Activated naive CD4-positive, alpha-beta T cell treated with Interleukin-2 at 50 U/mL for 16 hours (primary cell): ENCODE data around the gene HLA-G.

Experiments used
- DNase-seq: peaks from one replicate; pipeline ENCODE4 v3.0.0-alpha.2; 2020

The HLA-G gene

DNA sequence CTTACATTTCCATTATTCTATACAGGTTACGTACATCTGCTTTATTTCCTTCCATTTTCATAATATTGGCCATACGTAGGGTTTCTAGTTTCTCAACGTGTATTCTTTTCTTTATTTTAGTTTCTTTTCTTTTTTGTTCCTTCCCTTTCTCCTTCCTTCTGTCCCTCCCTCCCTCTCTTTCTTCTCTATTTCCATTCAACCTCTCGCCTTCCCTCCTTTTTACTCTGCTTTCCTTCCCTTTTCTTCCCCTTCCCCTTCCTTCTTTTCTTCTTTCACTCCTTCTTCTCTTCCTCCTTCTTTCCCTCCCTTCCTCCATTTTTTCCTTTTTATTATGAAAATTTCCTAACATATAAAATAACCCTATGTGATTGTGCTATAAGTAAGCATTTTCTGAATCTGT, 8.7 kb upstream of the HLA-G start:
- no peak for DNase-seq

DNA sequence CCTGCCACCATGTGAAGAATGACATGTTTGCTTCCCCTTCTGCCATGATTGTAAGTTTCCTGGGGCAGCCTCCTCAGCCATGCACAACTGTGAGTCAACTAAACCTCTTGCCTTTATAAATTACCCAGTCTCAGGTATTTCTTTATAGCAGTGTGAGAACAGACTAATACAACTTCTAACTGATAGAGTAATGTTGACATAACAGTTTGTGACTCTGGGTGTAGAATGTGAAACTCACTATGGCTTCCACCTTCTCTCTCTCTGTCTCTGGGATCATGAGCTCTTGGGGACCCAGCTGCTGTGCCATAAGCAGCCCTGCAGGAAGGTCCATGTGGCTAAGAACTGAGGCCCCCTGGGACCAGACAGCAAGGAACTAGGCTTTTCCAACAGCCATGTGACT, 3.5 kb upstream of the HLA-G start:
- DNase-seq: no peak

DNA sequence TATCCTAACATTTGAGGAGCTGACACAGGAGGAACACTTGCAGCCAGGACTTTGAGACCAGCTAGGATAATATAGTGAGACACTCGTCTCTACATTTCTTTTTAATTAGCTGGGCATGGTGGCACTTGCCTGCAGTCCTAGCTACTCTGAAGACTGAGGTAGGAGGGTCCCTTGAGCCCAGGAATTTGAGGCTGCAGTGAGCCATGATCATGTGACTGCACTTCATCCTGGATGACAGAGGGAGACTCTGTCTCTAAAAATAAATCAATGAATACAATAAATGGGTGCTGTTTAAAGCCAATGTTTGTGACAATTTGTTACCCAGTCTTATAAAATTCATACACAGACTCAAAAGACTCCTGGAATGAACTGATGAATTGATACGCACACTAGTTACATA, 1.8 kb upstream of the HLA-G start:
- DNase-seq: no peak

DNA sequence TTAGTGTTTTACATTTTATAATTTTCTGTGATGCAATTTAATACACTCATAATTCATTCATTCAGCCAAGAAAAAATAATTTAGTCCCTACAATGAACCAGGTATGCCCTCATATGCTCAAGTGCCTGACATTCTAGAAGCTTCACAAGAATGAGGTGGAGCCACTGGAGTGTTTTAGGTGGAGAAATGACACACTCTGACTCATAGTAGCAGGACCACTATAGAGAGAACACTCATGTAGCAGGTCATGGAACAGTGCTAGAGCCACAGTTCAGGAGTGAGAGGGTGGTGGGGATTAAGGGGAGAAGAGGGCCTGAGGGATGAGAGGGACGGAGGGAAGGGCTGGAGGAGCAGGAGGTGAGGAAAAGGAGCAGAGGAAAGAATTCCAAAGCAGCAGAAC, 1.4 kb upstream of the HLA-G start:
- no peak for DNase-seq

DNA sequence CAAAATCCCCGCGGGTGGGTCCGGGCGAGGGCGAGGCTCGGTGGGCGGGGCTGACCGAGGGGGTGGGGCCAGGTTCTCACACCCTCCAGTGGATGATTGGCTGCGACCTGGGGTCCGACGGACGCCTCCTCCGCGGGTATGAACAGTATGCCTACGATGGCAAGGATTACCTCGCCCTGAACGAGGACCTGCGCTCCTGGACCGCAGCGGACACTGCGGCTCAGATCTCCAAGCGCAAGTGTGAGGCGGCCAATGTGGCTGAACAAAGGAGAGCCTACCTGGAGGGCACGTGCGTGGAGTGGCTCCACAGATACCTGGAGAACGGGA, 809 bp downstream of the HLA-G start:
- peak; percentile 41 for DNase-seq

DNA sequence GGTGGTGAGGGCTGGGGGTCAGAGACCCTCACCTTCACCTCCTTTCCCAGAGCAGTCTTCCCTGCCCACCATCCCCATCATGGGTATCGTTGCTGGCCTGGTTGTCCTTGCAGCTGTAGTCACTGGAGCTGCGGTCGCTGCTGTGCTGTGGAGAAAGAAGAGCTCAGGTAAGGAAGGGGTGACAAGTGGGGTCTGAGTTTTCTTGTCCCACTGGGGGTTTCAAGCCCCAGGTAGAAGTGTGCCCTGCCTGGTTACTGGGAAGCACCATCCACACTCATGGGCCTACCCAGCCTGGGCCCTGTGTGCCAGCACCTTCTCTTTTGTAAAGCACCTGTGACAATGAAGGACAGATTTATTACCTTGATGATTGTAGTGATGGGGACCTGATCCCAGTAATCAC, 2.1 kb downstream of the HLA-G start:
- DNase-seq: no peak

DNA sequence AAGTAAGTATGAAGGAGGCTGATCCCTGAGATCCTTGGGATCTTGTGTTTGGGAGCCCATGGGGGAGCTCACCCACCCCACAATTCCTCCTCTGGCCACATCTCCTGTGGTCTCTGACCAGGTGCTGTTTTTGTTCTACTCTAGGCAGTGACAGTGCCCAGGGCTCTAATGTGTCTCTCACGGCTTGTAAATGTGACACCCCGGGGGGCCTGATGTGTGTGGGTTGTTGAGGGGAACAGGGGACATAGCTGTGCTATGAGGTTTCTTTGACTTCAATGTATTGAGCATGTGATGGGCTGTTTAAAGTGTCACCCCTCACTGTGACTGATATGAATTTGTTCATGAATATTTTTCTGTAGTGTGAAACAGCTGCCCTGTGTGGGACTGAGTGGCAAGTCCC, 2.8 kb downstream of the HLA-G start:
- DNase-seq: no peak

DNA sequence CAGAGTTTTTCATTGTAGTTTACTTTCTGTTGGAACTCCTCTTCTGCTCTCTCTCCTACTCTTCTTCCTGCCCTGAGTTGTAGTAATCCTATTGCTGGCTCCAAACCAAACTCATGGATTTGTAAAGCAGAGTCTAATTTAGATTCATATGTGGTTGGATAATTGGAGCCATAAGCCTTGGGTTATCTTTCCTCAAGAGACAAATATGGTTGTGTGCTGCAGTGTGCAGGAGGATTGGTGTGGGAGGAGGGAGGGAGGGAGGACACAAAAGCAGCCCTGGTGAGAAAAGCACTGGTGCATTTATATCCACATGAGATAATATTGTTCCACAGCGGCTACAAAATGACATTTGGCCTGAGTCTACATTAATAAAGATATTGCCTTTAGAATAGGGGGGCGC, 4.2 kb downstream of the HLA-G start:
- no peak for DNase-seq

DNA sequence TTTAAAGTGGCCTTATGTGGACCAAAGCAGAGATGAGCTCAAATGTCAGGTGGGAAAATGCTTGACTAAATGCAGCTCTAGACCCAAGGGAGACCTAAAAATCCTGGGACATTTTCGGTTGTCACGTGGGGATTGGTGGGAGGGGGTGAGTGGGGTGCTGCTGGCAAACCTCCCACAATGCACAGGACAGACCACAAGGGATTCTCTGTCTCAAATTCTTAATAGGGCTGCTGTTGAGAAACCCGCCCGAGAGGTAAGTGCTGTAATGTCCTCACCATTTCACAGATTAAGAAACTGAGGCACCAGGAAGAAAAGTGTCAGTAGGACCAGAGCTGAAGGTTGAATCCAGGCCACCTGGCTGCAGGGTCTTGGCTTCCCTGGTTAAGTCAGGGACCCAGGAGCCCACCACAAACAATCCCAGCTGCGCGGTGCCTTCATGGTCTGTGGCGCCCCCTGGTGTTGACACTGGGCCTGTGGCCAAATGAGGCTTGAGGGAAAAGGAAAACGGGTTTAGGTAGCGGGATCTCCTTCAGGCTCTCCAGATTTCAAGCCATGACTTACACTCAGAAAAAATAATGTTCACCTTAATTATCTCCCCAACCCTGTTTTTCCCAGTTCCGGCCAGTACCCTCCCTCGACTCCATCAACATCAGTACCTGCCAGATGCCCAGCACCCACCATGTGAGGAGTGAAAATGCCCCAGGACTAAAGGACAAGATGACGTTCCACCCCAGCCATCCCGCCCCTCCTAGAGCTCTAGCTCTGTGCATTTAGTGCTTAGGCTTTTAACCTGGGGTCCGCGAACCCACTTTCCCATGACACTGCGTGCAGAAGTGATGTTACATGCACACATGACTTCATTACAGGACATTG, 7.2 kb downstream of the HLA-G start:
- DNase-seq: peak; percentile 62

DNA sequence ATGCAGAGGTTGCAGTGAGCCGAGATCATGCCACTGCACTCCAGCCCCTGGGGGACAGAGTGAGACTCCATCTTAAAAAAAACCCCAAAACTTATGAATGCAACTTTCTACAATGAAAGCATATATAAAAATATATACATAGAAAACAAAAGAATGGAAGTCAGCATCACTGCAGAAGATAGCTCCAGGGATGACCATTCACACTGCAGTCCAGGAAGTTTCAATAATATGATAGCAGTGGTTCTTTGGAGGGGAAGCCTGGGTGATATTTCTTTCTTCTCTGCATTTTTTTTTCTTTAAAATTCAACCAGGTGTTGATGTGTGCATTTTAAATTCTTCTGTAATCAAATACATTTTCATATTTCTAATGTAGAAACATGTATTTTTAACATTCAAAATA, 12.3 kb downstream of the HLA-G start:
- no peak for DNase-seq

DNA sequence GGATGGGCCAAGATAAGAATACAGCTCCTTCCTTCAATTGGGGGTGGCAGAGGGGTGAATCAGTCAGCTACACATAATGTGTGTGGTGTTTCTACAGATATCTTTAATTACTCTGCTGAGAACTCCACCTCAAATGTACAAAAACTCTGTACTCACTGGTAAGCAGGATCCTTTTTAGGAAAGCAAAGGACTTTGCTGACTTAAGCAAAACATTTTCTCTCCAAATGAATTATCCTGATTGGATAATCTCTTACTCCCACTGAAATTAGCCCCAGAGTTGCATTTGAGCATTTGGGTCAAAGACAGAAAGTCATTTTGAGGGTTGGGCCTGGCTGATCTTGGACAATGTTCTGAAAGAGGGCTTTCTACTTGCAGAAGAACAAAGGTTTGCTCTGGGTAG, 13.4 kb downstream of the HLA-G start:
- DNase-seq: no peak

DNA sequence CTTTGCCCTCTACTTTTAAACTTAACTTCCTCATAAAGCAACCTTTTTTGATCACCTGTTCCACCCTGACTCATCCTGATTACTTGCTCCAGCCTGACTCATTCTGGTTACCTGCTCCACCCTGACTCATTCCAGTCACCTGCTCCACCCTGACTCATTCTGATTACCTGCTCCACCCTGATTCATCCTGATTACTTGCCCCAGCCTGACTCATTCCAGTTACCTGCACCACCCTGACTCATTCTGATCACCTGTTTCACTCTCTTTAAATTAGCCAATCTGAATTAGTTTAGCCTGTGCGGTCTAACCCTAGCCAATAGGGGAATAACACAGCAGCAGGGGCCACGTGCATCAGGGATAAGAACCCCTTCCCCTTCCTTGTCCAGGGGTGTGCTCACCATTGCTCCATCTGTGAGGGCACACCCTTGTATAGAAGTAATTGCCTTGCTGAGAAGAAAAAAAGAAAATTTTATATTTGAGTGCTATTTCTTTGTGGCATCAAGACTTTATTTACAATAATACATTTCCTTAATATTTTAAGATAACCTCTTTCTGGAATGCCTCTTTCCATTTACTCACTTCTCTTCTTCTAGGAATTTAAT, 17.9 kb downstream of the HLA-G start:
- peak; percentile 64 for DNase-seq

DNA sequence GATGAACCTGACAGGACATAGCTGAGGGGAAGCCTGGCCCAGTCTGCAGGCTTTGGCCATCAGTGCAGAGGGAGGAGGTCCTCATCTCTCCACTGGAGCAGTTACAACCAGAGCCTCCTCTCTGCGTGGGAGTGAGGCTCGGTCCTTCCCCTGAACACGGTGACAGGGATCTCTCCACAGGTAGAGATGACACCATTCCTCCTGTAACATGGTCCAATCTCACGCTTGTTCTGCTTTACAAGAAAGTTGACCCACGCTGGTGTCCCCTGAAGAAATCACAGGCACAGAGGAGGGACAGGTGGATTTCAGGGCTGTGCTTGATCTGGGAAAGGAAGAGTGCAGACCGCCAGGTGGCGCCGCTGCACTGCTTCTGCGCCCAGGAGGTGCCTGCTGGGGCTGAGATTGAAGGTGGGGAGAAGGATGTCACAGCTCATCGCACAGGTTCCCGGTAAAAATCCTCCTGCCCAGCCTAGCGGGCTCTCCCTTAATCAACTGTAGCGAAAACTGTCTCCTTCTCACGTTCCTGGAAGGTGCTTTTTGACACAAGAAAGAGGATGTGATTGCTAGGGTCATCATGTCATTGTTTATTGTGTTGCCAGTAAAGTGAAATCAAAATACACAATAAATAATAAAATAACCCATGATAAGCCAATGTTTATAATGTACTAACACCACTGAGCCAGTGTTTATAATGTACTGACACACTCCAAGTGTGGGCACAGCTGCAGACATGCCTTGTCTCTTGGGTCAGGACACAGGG, 20.4 kb downstream of the HLA-G start:
- peak; percentile 86 for DNase-seq

DNA sequence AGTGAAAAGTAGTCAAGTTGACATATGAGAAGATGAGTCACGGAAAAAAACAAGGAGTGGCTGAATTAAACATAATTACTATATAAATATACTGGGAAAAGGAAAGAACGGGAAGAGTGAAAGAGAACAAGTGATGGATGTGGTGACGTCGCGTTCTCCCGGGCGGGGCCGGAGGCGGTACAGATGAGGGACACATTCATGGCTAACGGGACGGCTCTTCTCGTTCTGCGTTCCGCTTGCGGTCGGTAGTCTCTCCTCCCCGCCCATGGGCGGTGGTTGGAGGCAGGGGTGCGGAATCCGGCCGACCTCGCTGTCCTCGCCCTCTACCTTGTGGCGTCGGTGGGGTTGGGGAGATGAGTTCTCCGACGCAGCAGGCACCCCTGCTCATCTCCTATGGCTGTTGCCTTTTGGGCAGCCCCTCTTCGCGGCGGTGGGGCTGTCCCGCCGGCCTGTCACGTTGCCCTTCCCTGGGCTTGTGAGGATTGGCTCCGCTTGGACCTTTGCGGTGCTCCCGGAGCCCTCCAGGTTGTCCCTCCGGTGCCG, 22.5 kb downstream of the HLA-G start:
- DNase-seq: peak; percentile 41

DNA sequence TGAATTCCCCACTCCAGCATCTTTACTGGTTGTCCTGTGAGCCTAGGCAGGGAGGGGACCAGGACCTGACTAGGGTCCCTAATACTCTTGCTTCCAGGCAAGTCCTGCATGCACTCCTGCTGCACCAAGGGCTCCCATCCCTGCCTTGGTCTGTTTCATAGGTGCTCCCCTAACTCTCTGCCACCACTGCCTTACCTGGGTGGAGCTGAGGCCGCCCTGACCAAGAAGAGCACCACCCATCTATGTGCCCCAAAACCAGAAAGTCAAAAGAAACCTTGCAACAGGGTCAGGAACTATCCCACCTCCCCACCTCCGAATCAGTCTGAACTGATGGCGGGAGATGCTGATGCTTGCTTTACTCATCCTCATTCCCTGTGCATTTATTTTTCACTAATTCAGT, 23.6 kb downstream of the HLA-G start:
- no peak for DNase-seq

DNA sequence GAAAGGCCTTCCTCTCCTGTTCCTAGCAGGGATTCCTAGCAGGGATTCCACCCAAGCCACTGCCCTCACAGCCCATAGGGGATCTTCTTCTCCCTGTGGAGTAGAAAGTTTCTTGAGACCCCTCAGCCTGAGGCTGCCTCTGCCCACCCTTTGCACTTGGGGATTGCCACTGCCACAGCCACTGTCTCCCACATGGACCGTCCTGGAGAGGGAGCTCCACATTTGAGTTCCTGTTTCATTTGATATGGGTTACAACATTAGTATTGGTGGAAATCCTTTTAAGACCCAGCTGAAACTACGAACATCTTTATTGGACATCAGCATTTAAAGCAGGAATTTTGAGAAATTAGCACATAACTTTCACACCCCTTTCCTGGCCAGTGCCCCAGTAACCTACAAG, 25.6 kb downstream of the HLA-G start:
- no peak for DNase-seq

DNA sequence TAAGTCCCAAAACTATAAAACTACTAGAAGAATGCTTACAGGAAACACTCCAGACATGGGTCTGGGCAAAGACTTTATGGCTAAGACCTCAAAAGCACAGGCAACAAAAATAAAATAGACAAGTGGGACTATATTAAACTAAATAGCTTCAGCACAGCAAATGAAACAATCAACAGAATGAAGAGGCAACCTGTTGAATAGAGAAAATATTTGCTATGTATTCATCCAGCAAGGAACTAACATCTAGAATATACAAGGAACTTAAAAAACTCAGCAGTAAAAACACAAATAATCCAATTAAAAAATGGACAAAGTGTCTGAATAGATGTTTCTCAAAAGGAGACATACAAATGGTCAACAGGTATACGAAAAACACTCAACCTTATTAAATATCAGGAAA, 30.4 kb downstream of the HLA-G start:
- no peak for DNase-seq

DNA sequence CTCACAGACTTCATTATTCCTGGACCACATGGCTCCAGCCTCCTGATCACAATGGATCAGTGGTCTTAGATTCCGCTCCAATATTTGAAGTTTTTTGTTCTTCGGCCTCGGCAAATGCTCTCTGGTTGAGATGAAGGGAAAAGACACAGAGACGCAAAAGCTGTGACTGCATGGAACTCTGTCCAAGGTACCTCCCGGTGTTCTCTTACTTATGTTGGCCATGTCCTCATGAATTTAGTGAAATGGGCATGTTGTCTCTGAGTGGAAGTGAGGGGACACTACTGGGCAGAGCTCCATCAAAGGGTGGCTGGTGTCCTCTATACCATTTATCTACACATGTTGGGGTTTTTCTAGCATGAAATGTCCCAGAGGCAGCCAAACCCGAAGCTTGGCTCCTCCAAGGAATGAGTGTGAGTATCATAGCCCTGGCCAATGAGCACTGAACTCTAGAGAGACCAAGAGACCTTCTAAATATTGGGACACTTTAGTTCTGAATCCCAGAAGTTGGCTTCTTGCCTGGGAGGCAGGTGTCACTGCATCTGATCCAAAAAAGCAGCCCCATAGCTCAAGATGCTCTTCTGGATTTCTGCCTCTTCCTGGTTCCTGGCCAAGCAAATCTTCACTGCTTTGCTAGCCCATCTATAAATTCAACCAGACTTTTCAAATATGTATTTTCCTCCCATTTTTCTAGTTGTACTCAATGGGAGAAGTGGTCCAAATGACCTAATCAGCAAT, 34.1 kb downstream of the HLA-G start:
- DNase-seq: no peak

DNA sequence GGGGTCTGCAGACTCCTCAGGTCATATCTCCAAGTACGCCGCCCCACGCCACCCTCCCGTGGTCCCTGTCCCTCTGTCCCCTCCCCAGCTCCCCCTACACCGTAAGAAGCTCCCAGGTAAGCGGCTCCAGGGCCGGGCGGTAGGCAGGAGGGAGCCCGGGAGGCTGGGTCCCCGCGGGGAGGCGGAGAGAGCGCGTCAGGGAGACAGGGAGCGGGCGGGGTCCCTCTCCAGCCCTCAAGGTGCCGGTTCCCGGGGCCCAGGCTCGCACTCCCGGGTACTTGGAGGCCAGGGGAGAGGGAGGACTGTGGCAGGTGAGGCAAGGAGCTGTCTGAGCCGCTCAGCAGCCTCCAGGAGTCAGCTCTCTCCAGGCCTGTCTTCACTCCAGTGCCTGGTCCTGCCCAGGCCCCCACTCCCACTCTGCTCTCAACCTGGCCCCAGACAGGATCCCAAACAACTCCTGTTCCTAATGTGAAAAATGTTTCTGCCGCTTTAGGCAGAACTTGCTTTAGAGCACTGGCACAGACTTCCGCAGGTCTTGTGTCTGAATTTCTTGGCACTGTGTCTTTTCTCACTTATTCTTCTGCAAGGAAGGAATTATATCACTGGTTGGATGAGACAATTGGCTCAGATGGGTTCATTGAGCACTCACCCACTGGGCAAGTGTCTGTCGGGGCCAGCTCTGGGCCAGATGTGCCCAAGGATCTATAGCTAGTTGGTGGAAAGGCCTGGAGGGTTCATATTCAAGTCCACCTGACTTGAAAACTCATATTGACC, 36.6 kb downstream of the HLA-G start:
- DNase-seq: no peak

DNA sequence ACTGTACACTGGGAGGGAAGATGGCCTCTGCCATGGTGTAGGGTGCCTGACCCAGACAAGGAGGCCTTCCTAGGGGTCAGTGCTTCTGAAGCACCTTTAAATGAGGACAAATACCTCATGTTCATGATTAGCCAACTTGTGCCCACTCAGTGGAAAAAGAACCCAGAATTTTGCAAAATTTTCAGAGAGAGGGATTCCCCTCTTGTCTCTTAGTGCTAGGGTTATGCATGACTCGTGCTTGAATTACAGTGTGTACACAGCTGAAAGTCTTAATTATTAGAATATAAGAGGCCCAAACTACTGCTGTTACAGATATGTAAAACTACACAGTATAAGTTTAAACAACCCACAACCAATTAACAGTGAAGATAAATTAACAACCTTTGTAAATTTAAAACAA, 38.0 kb downstream of the HLA-G start:
- DNase-seq: no peak

DNA sequence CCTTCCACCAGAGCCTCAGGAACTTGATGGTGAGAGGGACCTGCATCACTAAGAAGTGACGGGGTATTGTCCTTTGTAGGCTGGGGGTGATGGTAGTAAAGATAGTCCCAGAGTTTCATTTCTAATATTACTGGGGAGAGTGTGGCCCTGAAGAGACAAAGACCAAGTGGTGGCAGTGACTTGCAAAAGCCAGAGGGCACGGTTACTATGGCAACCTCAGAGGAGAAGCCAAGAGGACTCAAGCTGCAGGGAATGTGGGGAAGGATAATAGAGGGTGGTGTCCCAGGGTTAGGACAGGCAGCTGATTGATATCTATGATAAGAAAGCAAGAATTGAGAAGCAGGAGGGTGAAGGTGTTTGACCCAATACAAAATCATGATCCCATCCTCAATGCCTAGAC, 42.5 kb downstream of the HLA-G start:
- DNase-seq: no peak

DNA sequence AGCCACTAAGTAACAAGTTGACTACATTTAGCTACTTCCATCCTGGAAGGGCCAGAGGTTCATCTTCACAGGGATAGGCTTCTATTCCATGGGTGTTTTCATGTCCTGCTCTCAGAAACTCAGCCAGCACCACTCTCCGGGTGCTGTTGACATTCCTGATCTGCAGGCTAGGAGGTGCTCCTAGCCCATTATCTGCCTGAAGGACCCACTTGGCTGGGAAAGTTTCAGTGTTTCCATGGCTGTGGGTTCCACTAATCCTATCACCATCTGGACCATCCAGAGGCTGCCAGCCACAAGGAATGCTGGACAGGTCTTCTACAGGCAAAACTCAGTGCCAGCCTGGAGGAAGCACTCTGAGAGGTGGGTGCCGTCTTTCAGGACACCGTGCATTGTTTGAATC, 45.2 kb downstream of the HLA-G start:
- DNase-seq: no peak
